HCT116 (cell line): ENCODE measurements around the gene POLR3GL. TPM values are rescaled to one million over a fixed set of nuclear protein-coding genes. Genes with fewer than 3 reads are reported as not detected.
A peak's percentile ranks its signal among the peaks of the same experiment; 100 is the strongest.

Experiments
- ATAC-seq: fragments of 200-7000 bp; cut with Tn5 transposase; 2 replicates; pipeline ENCODE4 v1.9.1; 2020; ENCODE audit warnings: mild to moderate bottlenecking, moderate library complexity
- BruUV-seq: library from RNA; stranded (reverse); fragments of 400-500 nt; replicated peaks from 2 replicates; lab custom pipeline; 2021; lab: Mats Ljungman, UMichigan
- CTCF ChIA-PET: fragments of 300-600 bp; sonication (Branson Sonifier 250); formaldehyde crosslinking; loops from one replicate; lab custom pipeline; 2021; ENCODE audit warnings: antibody characterized with exemption; lab: Charles Lee
- POLR2A ChIA-PET: fragments of 300-600, 350-600 bp; sonication (Branson Sonifier 250); formaldehyde crosslinking; loops from one replicate; lab custom pipeline; 2021; ENCODE audit warnings: antibody characterized with exemption; lab: Charles Lee
- RAD21 ChIA-PET, 2 experiments: fragments of 300-600 bp; sonication (Branson Sonifier 250); formaldehyde crosslinking; loops; one replicate each; lab custom pipeline; 2023; ENCODE audit warnings: low total read pairs in 2 of 2; ENCODE audit not compliant: uncharacterized antibody in 2 of 2, unreplicated experiment in 2 of 2, low non-redundant PET in 1 of 2; lab: Charles Lee
- DNase-seq: peaks from one replicate; pipeline ENCODE4 v3.0.0-alpha.2; 2010; ENCODE audit warnings: low read depth, low spot score
- H2AFZ ChIP-seq: fragments of 200-600 bp; shearing (Covaris generic), sonication (generic); 2 replicates; pipeline ENCODE4 v1.6.1; 2017; ENCODE audit warnings: low read depth, mixed run types, mixed read lengths, antibody characterized with exemption, low read length; ENCODE audit not compliant: poor library complexity, severe bottlenecking
- H3K27ac ChIP-seq: 2 replicates; pipeline ENCODE4 v1.5.1; 2012; ENCODE audit warnings: low read depth, low read length
- H3K27me3 ChIP-seq: fragments of 200-600 bp; sonication (generic); 2 replicates; pipeline ENCODE4 v1.6.1; 2016; ENCODE audit warnings: mixed run types, low read length, mixed read lengths; ENCODE audit not compliant: insufficient read depth
- H3K36me3 ChIP-seq, 2 experiments: fragments of 200-500 bp in 1 of 2; fragments of 200-600 bp in 1 of 2; sonication (Bioruptor generic) in 1 of 2; sonication (generic) in 1 of 2; 2 replicates each; pipeline versions ENCODE4 v1.5.1 to v1.6.1; 2014 to 2016; ENCODE audit warnings: low read length in 2 of 2, inconsistent platforms in 1 of 2, mixed read lengths in 1 of 2, mixed run types in 1 of 2; ENCODE audit not compliant: insufficient read depth in 2 of 2, control insufficient read depth in 1 of 2
- H3K4me1 ChIP-seq, 2 experiments: fragments of 200-600 bp in 1 of 2; sonication (generic) in 1 of 2; 2 replicates each; pipeline versions ENCODE4 v1.5.1 to v1.6.1; 2012 to 2017; ENCODE audit warnings: low read length in 2 of 2, inconsistent platforms in 1 of 2, mild to moderate bottlenecking in 1 of 2, mixed read lengths in 1 of 2, mixed run types in 1 of 2, moderate library complexity in 1 of 2; ENCODE audit not compliant: insufficient read depth in 2 of 2, control insufficient read depth in 1 of 2
- H3K4me2 ChIP-seq: fragments of 200-600 bp; sonication (generic); 2 replicates; pipeline ENCODE4 v1.6.1; 2017; ENCODE audit warnings: mixed run types, low read length, mixed read lengths
- H3K4me3 ChIP-seq, 2 experiments: fragments of 200-600 bp in 1 of 2; sonication (generic) in 1 of 2; replicated peaks in 1 of 2; 2 replicates each; pipeline ENCODE4 v1.5.1; 2011 to 2016; ENCODE audit warnings: low read length in 2 of 2, control low read depth in 1 of 2, low read depth in 1 of 2, mild to moderate bottlenecking in 1 of 2, mixed read lengths in 1 of 2, mixed run types in 1 of 2
- H3K79me2 ChIP-seq: fragments of 200-600 bp; sonication (generic); 2 replicates; pipeline ENCODE4 v1.6.1; 2017; ENCODE audit warnings: mild to moderate bottlenecking, mixed run types, low read length, moderate library complexity, mixed read lengths; ENCODE audit not compliant: insufficient read depth
- H3K9ac ChIP-seq: fragments of 200-600 bp; sonication (generic); 2 replicates; pipeline ENCODE4 v1.6.1; 2016; ENCODE audit warnings: low read length, mixed read lengths
- H3K9me2 ChIP-seq: fragments of 200-600 bp; sonication (generic), shearing (Covaris generic); 2 replicates; pipeline ENCODE4 v1.6.1; 2017; ENCODE audit warnings: mixed run types, mild to moderate bottlenecking, moderate library complexity; ENCODE audit not compliant: insufficient read depth
- H3K9me3 ChIP-seq, 2 experiments: fragments of 200-500 bp in 1 of 2; fragments of 200-600 bp in 1 of 2; sonication (Bioruptor generic) in 1 of 2; sonication (generic) in 1 of 2; 2 replicates each; pipeline ENCODE4 v1.6.1; 2014 to 2017; ENCODE audit warnings: low read length in 2 of 2, mixed read lengths in 2 of 2, inconsistent platforms in 1 of 2, low read depth in 1 of 2, mild to moderate bottlenecking in 1 of 2, mixed run types in 1 of 2, moderate library complexity in 1 of 2; ENCODE audit not compliant: control insufficient read depth in 1 of 2, insufficient read depth in 1 of 2
- H4K20me1 ChIP-seq: fragments of 200-600 bp; sonication (generic), shearing (Covaris generic); 2 replicates; pipeline ENCODE4 v1.6.1; 2017; ENCODE audit warnings: mixed run types, mild to moderate bottlenecking, moderate library complexity; ENCODE audit not compliant: insufficient read depth
- ATF3 ChIP-seq: IDR thresholded peaks from 2 replicates; pipeline ENCODE4 v1.6.1; 2012
- CBX3 ChIP-seq: IDR thresholded peaks from 2 replicates; pipeline ENCODE4 v1.6.1; 2012; ENCODE audit warnings: low read depth
- CEBPB ChIP-seq: IDR thresholded peaks from 2 replicates; pipeline ENCODE4 v1.6.1; 2012; ENCODE audit warnings: low read depth
- CTCF ChIP-seq, 3 experiments: fragments of 200-600 bp in 1 of 3; sonication (generic) in 1 of 3; IDR thresholded peaks in 2 of 3; conservative IDR thresholded peaks in 1 of 3; 2 replicates each; pipeline ENCODE4 v1.5.1; 2012 to 2017; ENCODE audit warnings: low read depth in 2 of 3, low read length in 2 of 3, antibody characterized with exemption in 1 of 3, borderline replicate concordance in 1 of 3, control low read depth in 1 of 3, mild to moderate bottlenecking in 1 of 3, mixed read lengths in 1 of 3, mixed run types in 1 of 3, moderate library complexity in 1 of 3; ENCODE audit not compliant: insufficient read depth in 1 of 3
- EGR1 ChIP-seq: IDR thresholded peaks from 2 replicates; pipeline ENCODE4 v1.6.1; 2012; ENCODE audit warnings: low read depth
- EZH2 ChIP-seq: fragments of 200-600 bp; sonication (generic); IDR thresholded peaks from 2 replicates; pipeline ENCODE4 v1.6.1; 2017; ENCODE audit warnings: antibody characterized with exemption, mixed run types
- POLR2A ChIP-seq: IDR thresholded peaks from 2 replicates; pipeline ENCODE4 v1.7.0; 2011; ENCODE audit warnings: borderline replicate concordance; ENCODE audit not compliant: insufficient read depth, insufficient read length; ENCODE audit errors: extremely low read depth
- POLR2AphosphoS5 ChIP-seq: IDR thresholded peaks from 2 replicates; pipeline ENCODE4 v1.6.1; 2011; ENCODE audit warnings: mild to moderate bottlenecking, low read depth, low read length, moderate library complexity
- RAD21 ChIP-seq: IDR thresholded peaks from 2 replicates; pipeline ENCODE4 v1.6.1; 2012; ENCODE audit warnings: low read depth, mild to moderate bottlenecking
- SIN3A ChIP-seq: IDR thresholded peaks from 2 replicates; pipeline ENCODE4 v1.6.1; 2012; ENCODE audit warnings: low read depth
- TCF7L2 ChIP-seq: IDR thresholded peaks from 2 replicates; pipeline ENCODE4 v1.7.0; 2011; ENCODE audit warnings: borderline replicate concordance, inconsistent platforms; ENCODE audit not compliant: insufficient read depth, insufficient read length; ENCODE audit errors: extremely low read depth
- ZBTB33 ChIP-seq: IDR thresholded peaks from 2 replicates; pipeline ENCODE4 v1.6.1; 2011; ENCODE audit warnings: mild to moderate bottlenecking, low read length, moderate library complexity; ENCODE audit not compliant: insufficient replicate concordance; ENCODE audit errors: extremely low read depth
- ZFX ChIP-seq: fragments of 450-650 bp; IDR thresholded peaks from 2 replicates; pipeline ENCODE4 v1.6.1; 2017
- intact Hi-C: fragments of 100-400 bp; cut with micrococcal nuclease; formaldehyde crosslinking; loops from 2 replicates; pipeline ENCODE4 v1.10.0; 2022
- total RNA-seq: library from RNA; stranded (reverse); gene quantifications from one replicate; pipeline ENCODE4 v1.2.1, GENCODE V29; 2021; ENCODE audit not compliant: unreplicated experiment

The POLR3GL gene
- total RNA-seq, 1 experiment from 2014 or later = 17.9 TPM

GRCh38 chr1:146012703-146013558 lies 48.4 kb downstream of the POLR3GL start:
- no peaks in the 10 kb centered on the region for H4K20me1 ChIP-seq
- peaks cover 0 to 5% of the 10 kb centered on the region in 2 experiments; a peak in 2 of 4 replicates for H3K4me1 ChIP-seq
- H3K27ac ChIP-seq = no peak overlapping the region
- H2AFZ ChIP-seq = peak overlapping the region; percentile 90
- DNase-seq (peak; percentile 83), ATAC-seq (peak; percentile 84)
- ChIA-PET CTCF (interaction anchor here (0.6 to 2.7 kb wide), 6 partner anchors 9 to 169 kb away, joined by 3 to 13 read pairs (median 5); partner anchors contain the start of genes HJV and NUDT17), POLR2A (interaction anchor here (2.0 kb wide), 1 partner anchor 34 kb away, joined by 6 read pairs; no protein-coding TSS in a partner anchor), RAD21 (interaction anchor here in 1 of 2 experiments (1.0 to 1.3 kb wide), 2 partner anchors 34 to 121 kb away, joined by 3 to 5 read pairs; no protein-coding TSS in a partner anchor)
- peak overlapping the region; percentile 26; the same call in 1 of the 2 replicates for H3K4me2 ChIP-seq
- no peaks in the 10 kb centered on the region for H3K36me3 ChIP-seq
- TF ChIP-seq TCF7L2 (no peak), ZBTB33 (no peak), ATF3 (no peak), CBX3 (no peak), SIN3A (no peak), CTCF (IDR thresholded peaks at IDR 0.05 in 2 of 3, conservative IDR thresholded peaks at IDR 0.05 in 1 of 3; ENCODE audit: borderline replicate concordance in 1 of 3, insufficient read depth in 1 of 3, low read depth in 2 of 3, low read length in 2 of 3) (peak; percentile 58 to 95 (median 86)), ZFX (no peak), EZH2 (no peak), POLR2A (no peak), POLR2AphosphoS5 (no peak), CEBPB (no peak), EGR1 (no peak), RAD21 (peak; percentile 97)
- no TSS peak for BruUV-seq
- no peak overlapping the region for H3K9ac ChIP-seq
- no peaks in the 10 kb centered on the region for H3K9me3 ChIP-seq
- H3K79me2 ChIP-seq = no peaks in the 10 kb centered on the region
- H3K4me3 ChIP-seq = no peak overlapping the region
- H3K9me2 ChIP-seq = no peaks in the 10 kb centered on the region
- intact Hi-C loops = loop anchor here (1.0 kb wide), 2 partner anchors 36 to 121 kb away; no protein-coding TSS in a partner anchor
- no peaks in the 10 kb centered on the region for H3K27me3 ChIP-seq
